HEK293 (cell line): ENCODE measurements around the gene MDN1.

Experiments used
- CTCF ChIA-PET: fragments of 350-600 bp; formaldehyde crosslinking; extraction: SDS; loops from one replicate; lab custom pipeline; 2021; ENCODE audit warnings: antibody characterized with exemption; lab: Yijun Ruan, JAX
- POLR2A ChIA-PET: fragments of 300-600 bp; formaldehyde crosslinking; extraction: SDS; loops from one replicate; lab custom pipeline; 2020; ENCODE audit warnings: antibody characterized with exemption, inconsistent platforms; lab: Yijun Ruan, JAX
- H3K27ac ChIP-seq: fragments of 200-500 bp; sonication (Bioruptor generic); 2 replicates; pipeline ENCODE4 v1.5.1; 2014; ENCODE audit warnings: low read depth, low read length, control low read depth, inconsistent platforms; ENCODE audit errors: extremely low read depth
- H3K36me3 ChIP-seq, 2 experiments: fragments of 200-500 bp in 1 of 2; sonication (Bioruptor generic) in 1 of 2; 1 replicate in 1 of 2; 2 replicates in 1 of 2; pipeline ENCODE4 v1.5.1; 2014 to 2017; ENCODE audit warnings: inconsistent platforms in 2 of 2, low read length in 2 of 2; ENCODE audit not compliant: control insufficient read depth in 2 of 2, insufficient read depth in 1 of 2
- H3K4me1 ChIP-seq: fragments of 200-500 bp; sonication (Bioruptor generic); 2 replicates; pipeline ENCODE4 v1.5.1; 2014; ENCODE audit warnings: mild to moderate bottlenecking, low read length, inconsistent platforms; ENCODE audit not compliant: control insufficient read depth, insufficient read depth
- H3K4me3 ChIP-seq: 2 replicates; pipeline ENCODE4 v1.5.1; 2011; ENCODE audit warnings: low read depth, mild to moderate bottlenecking, control low read depth, low read length, moderate library complexity
- H3K9me3 ChIP-seq: fragments of 200-500 bp; sonication (Bioruptor generic); 2 replicates; pipeline ENCODE4 v1.5.1; 2014; ENCODE audit warnings: low read depth, low read length, inconsistent platforms; ENCODE audit not compliant: control insufficient read depth, insufficient read depth
- MEIS1 ChIP-seq: sonication (generic); formaldehyde crosslinking; IDR thresholded peaks from 2 replicates; pipeline ENCODE4 v1.8.1; 2022; ENCODE audit warnings: missing genetic modification reagents, mild to moderate bottlenecking, borderline replicate concordance
- SCRT1 ChIP-seq: fragments of 450-650 bp; formaldehyde crosslinking; IDR thresholded peaks from 2 replicates; pipeline ENCODE4 v1.5.1; 2016; ENCODE audit warnings: missing biosample characterization, missing genetic modification characterization, borderline replicate concordance
- SCRT2 ChIP-seq: fragments of 450-650 bp; formaldehyde crosslinking; IDR thresholded peaks from 2 replicates; pipeline ENCODE4 v1.5.1; 2016; ENCODE audit warnings: missing biosample characterization, missing genetic modification characterization
- SP7 ChIP-seq: fragments of 450-650 bp; formaldehyde crosslinking; IDR thresholded peaks from 2 replicates; pipeline ENCODE4 v1.5.1; 2016; ENCODE audit warnings: missing biosample characterization, missing genetic modification characterization
- ZBTB21 ChIP-seq: fragments of 450-650 bp; formaldehyde crosslinking; IDR thresholded peaks from 2 replicates; pipeline ENCODE4 v1.5.1; 2017; ENCODE audit warnings: missing biosample characterization, missing genetic modification characterization
- ZFHX2 ChIP-seq: fragments of 450-650 bp; formaldehyde crosslinking; conservative IDR thresholded peaks from 2 replicates; pipeline ENCODE4 v1.5.1; 2016; ENCODE audit warnings: missing biosample characterization, missing genetic modification characterization
- ZFP41 ChIP-seq: fragments of 450-650 bp; formaldehyde crosslinking; IDR thresholded peaks from 2 replicates; pipeline ENCODE4 v1.5.1; 2016; ENCODE audit warnings: missing biosample characterization, missing genetic modification characterization, borderline replicate concordance
- ZNF169 ChIP-seq: fragments of 450-650 bp; formaldehyde crosslinking; IDR thresholded peaks from 2 replicates; pipeline ENCODE4 v1.5.1; 2016; ENCODE audit warnings: missing biosample characterization, missing genetic modification characterization
- ZNF174 ChIP-seq: fragments of 450-650 bp; formaldehyde crosslinking; IDR thresholded peaks from 2 replicates; pipeline ENCODE4 v1.5.0; 2017; ENCODE audit warnings: missing biosample characterization, mild to moderate bottlenecking, missing genetic modification characterization
- ZNF18 ChIP-seq: fragments of 450-650 bp; formaldehyde crosslinking; IDR thresholded peaks from 2 replicates; pipeline ENCODE4 v1.5.1; 2016; ENCODE audit warnings: missing biosample characterization, missing genetic modification characterization
- ZNF223 ChIP-seq: fragments of 450-650 bp; formaldehyde crosslinking; IDR thresholded peaks from 2 replicates; pipeline ENCODE4 v1.5.1; 2016; ENCODE audit warnings: missing biosample characterization, missing genetic modification characterization
- ZNF23 ChIP-seq: fragments of 450-650 bp; formaldehyde crosslinking; IDR thresholded peaks from 2 replicates; pipeline ENCODE4 v1.5.1; 2016; ENCODE audit warnings: missing biosample characterization, missing genetic modification characterization, borderline replicate concordance
- ZNF335 ChIP-seq: fragments of 450-650 bp; formaldehyde crosslinking; conservative IDR thresholded peaks from 2 replicates; pipeline ENCODE4 v1.5.1; 2016; ENCODE audit warnings: missing biosample characterization, missing genetic modification characterization
- ZNF341 ChIP-seq: fragments of 450-650 bp; formaldehyde crosslinking; IDR thresholded peaks from 2 replicates; pipeline ENCODE4; 2016; ENCODE audit warnings: low read depth, missing biosample characterization, missing genetic modification characterization
- ZNF521 ChIP-seq: fragments of 450-650 bp; formaldehyde crosslinking; IDR thresholded peaks from 2 replicates; pipeline ENCODE4 v1.5.1; 2017; ENCODE audit warnings: missing biosample characterization, mild to moderate bottlenecking, missing genetic modification characterization
- ZNF549 ChIP-seq: fragments of 450-650 bp; IDR thresholded peaks from 2 replicates; pipeline ENCODE4 v1.5.1; 2018; ENCODE audit warnings: missing biosample characterization, missing genetic modification characterization, mild to moderate bottlenecking, inconsistent platforms, moderate library complexity
- ZNF555 ChIP-seq: fragments of 450-650 bp; formaldehyde crosslinking; conservative IDR thresholded peaks from 2 replicates; pipeline ENCODE4 v1.5.1; 2017; ENCODE audit warnings: missing biosample characterization, mild to moderate bottlenecking, missing genetic modification characterization, inconsistent platforms
- ZNF571 ChIP-seq: fragments of 450-650 bp; formaldehyde crosslinking; IDR thresholded peaks from 2 replicates; pipeline ENCODE4 v1.5.0; 2017; ENCODE audit warnings: missing biosample characterization, missing genetic modification characterization
- ZNF654 ChIP-seq: fragments of 450-650 bp; formaldehyde crosslinking; IDR thresholded peaks from 2 replicates; pipeline ENCODE4 v1.5.1; 2016; ENCODE audit warnings: low read depth, missing biosample characterization, missing genetic modification characterization
- ZNF660 ChIP-seq: fragments of 450-650 bp; IDR thresholded peaks from 2 replicates; pipeline ENCODE4 v1.5.1; 2018; ENCODE audit warnings: missing biosample characterization, mild to moderate bottlenecking, missing genetic modification characterization
- TF ChIP-seq, protein P1 (sequence below): fragments of 450-650 bp; formaldehyde crosslinking; IDR thresholded peaks from 2 replicates; pipeline ENCODE4 v1.5.1; 2017; ENCODE audit warnings: missing biosample characterization, missing genetic modification characterization
- TF ChIP-seq, protein P2 (sequence below): fragments of 450-650 bp; formaldehyde crosslinking; IDR thresholded peaks from 2 replicates; pipeline ENCODE4 v1.5.1; 2016; ENCODE audit warnings: missing biosample characterization, missing genetic modification characterization
- TF ChIP-seq, protein P3 (sequence below): fragments of 450-650 bp; formaldehyde crosslinking; IDR thresholded peaks from 2 replicates; pipeline ENCODE4 v1.5.1; 2016; ENCODE audit warnings: missing biosample characterization, missing genetic modification characterization

Gene MDN1

DNA sequence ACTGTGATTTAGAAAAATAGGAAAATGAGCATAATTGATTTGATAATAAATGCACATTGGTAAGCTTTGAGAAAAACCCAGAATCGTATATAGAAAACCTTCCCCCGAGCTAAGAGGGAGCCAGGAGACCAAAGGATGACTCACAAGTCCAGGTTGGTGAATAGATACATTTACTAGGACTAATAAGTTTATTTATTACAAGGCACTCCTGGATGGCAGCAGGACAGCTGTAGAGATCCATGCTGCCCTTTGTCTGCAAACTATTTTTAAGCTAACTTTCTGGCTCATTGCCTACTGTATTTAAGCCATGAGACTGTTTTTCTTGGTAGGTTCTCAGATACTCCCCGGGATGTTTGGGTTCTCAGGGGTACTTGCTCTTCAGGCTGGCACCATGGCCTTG, 23.5 kb upstream of the MDN1 start:
- 0 out of 2 replicates have a peak overlapping the region, but pooled peaks have one; percentile 19 for H3K27ac ChIP-seq
- CTCF ChIA-PET = no interaction called here

GRCh38 chr6:89842228-89842627, 22.6 kb upstream of the MDN1 start:
- Histone ChIP-seq H3K4me3 (no peak overlapping the region), H3K36me3 (peaks cover 27 to 51% of the 10 kb centered on the region in 2 experiments; a peak in 2 of 3 replicates), H3K9me3 (no peaks in the 10 kb centered on the region), H3K27ac (no peak overlapping the region), H3K4me1 (peaks cover 18% of the 10 kb centered on the region; the same call in 1 of the 2 replicates)
- ChIA-PET CTCF (interaction anchor here (0.6 to 1.2 kb wide), 4 partner anchors 12 to 738 kb away, joined by 3 to 5 read pairs (median 3); no protein-coding TSS in a partner anchor), POLR2A (interaction anchor here (0.7 to 5.3 kb wide), 4 partner anchors 12 to 33 kb away, joined by 3 to 41 read pairs (median 8); partner anchors contain the start of genes CASP8AP2 and MDN1)
- TF ChIP-seq ZNF341 (tag by site-specific recombination) (no peak), ZNF654 (no peak), SCRT2 (peak; percentile 86), ZNF521 (no peak), ZNF174 (tag by site-specific recombination) (no peak), ZNF169 (tag by site-specific recombination) (no peak), ZNF335 (tag by site-specific recombination) (no peak), SCRT1 (0 out of 2 replicates have a peak, but pooled peaks have one; percentile 18), ZNF223 (no peak), ZNF23 (no peak), ZNF555 (tag by site-specific recombination) (no peak), SP7 (tag by site-specific recombination) (peak; percentile 33; the same call in 1 of the 2 replicates), ZNF660 (0 out of 2 replicates have a peak, but pooled peaks have one; percentile 39)
- TF ChIP-seq, protein P1, sequence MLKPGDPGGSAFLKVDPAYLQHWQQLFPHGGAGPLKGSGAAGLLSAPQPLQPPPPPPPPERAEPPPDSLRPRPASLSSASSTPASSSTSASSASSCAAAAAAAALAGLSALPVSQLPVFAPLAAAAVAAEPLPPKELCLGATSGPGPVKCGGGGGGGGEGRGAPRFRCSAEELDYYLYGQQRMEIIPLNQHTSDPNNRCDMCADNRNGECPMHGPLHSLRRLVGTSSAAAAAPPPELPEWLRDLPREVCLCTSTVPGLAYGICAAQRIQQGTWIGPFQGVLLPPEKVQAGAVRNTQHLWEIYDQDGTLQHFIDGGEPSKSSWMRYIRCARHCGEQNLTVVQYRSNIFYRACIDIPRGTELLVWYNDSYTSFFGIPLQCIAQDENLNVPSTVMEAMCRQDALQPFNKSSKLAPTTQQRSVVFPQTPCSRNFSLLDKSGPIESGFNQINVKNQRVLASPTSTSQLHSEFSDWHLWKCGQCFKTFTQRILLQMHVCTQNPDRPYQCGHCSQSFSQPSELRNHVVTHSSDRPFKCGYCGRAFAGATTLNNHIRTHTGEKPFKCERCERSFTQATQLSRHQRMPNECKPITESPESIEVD (tag by site-specific recombination) = peak; percentile 60
- TF ChIP-seq, protein P2, sequence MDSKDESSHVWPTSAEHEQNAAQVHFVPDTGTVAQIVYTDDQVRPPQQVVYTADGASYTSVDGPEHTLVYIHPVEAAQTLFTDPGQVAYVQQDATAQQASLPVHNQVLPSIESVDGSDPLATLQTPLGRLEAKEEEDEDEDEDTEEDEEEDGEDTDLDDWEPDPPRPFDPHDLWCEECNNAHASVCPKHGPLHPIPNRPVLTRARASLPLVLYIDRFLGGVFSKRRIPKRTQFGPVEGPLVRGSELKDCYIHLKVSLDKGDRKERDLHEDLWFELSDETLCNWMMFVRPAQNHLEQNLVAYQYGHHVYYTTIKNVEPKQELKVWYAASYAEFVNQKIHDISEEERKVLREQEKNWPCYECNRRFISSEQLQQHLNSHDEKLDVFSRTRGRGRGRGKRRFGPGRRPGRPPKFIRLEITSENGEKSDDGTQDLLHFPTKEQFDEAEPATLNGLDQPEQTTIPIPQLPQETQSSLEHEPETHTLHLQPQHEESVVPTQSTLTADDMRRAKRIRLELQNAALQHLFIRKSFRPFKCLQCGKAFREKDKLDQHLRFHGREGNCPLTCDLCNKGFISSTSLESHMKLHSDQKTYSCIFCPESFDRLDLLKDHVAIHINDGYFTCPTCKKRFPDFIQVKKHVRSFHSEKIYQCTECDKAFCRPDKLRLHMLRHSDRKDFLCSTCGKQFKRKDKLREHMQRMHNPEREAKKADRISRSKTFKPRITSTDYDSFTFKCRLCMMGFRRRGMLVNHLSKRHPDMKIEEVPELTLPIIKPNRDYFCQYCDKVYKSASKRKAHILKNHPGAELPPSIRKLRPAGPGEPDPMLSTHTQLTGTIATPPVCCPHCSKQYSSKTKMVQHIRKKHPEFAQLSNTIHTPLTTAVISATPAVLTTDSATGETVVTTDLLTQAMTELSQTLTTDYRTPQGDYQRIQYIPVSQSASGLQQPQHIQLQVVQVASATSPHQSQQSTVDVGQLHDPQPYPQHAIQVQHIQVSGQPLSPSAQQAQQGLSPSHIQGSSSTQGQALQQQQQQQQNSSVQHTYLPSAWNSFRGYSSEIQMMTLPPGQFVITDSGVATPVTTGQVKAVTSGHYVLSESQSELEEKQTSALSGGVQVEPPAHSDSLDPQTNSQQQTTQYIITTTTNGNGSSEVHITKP = peak; percentile 36; the same call in 1 of the 2 replicates

More for the DNA sequence above, 23.5 kb upstream of the MDN1 start:
- peaks cover 28 to 53% of the 10 kb centered on the region in 2 experiments; a peak in 2 of 3 replicates for H3K36me3 ChIP-seq
- H3K4me1 ChIP-seq = peaks cover 18% of the 10 kb centered on the region; the same call in 1 of the 2 replicates
- no peaks in the 10 kb centered on the region for H3K9me3 ChIP-seq
- no peak overlapping the region for H3K4me3 ChIP-seq
- TF ChIP-seq MEIS1 (CRISPR knock-in tag) (no peak), ZFP41 (no peak), ZNF571 (tag by site-specific recombination) (no peak), ZNF18 (tag by site-specific recombination) (no peak), ZFHX2 (tag by site-specific recombination) (no peak), ZNF549 (tag by site-specific recombination) (0 out of 2 replicates have a peak, but pooled peaks have one; percentile 56), ZBTB21 (tag by site-specific recombination) (no peak)
- TF ChIP-seq, protein P1 (tag by site-specific recombination) = peak; percentile 37
- TF ChIP-seq, protein P3, sequence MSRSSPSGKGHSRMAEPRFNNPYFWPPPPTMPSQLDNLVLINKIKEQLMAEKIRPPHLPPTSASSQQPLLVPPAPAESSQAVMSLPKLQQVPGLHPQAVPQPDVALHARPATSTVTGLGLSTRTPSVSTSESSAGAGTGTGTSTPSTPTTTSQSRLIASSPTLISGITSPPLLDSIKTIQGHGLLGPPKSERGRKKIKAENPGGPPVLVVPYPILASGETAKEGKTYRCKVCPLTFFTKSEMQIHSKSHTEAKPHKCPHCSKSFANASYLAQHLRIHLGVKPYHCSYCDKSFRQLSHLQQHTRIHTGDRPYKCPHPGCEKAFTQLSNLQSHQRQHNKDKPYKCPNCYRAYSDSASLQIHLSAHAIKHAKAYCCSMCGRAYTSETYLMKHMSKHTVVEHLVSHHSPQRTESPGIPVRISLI (tag by site-specific recombination) = no peak
- POLR2A ChIA-PET = interaction anchor here (2.1 to 5.3 kb wide), 2 partner anchors 13 to 23 kb away, joined by 12 to 41 read pairs; partner anchors contain the start of genes CASP8AP2 and MDN1
